Gastrocnemius medialis (tissue), 4 donors: ENCODE results near the gene ADAM12. TPM values are rescaled to one million over a fixed set of nuclear protein-coding genes. Genes with fewer than 3 reads are reported as not detected.

Source experiments
- ATAC-seq, 2 donors: fragments of 150-250 bp; one replicate each; pipeline ENCODE4 v1.9.1; 2016
- DNase-seq, 2 donors: peaks; one replicate each; pipeline ENCODE4 v3.0.0-alpha.2; 2019
- H3K27ac ChIP-seq, 4 donors: fragments of 200-600 bp; sonication (generic); 1 replicate in 1 of 4; 2 replicates in 3 of 4; pipeline ENCODE4 v1.5.1; 2016 to 2018; ENCODE audit warnings: mild to moderate bottlenecking in 2 of 4, moderate library complexity in 1 of 4
- H3K27me3 ChIP-seq, 3 donors: fragments of 200-600 bp; sonication (generic) in 2 of 3; 1 replicate in 1 of 3; 2 replicates in 2 of 3; pipeline versions ENCODE4 v1.5.1 to v1.6.0; 2016 to 2019; ENCODE audit warnings: mild to moderate bottlenecking in 1 of 3, moderate library complexity in 1 of 3
- H3K36me3 ChIP-seq, 2 donors: fragments of 200-600 bp; sonication (generic) in 1 of 2; one replicate each; pipeline ENCODE4 v1.5.1; 2017 to 2018
- H3K4me1 ChIP-seq, 2 donors: fragments of 200-600 bp; sonication (generic) in 1 of 2; one replicate each; pipeline ENCODE4 v1.5.1; 2016 to 2017; ENCODE audit warnings: mild to moderate bottlenecking in 2 of 2
- H3K4me3 ChIP-seq, 4 donors: fragments of 200-600 bp; sonication (generic) in 3 of 4; 1 replicate in 1 of 4; 2 replicates in 3 of 4; pipeline ENCODE4 v1.5.1; 2016 to 2019; ENCODE audit warnings: mild to moderate bottlenecking in 2 of 4
- H3K9me3 ChIP-seq, 3 donors: fragments of 200-600 bp; sonication (generic) in 2 of 3; 1 replicate in 1 of 3; 2 replicates in 2 of 3; pipeline ENCODE4 v1.5.1; 2016 to 2019
- POLR2A ChIP-seq, 2 donors: fragments of 450-650 bp; IDR thresholded peaks; one replicate each; pipeline ENCODE4 v1.6.1; 2017; ENCODE audit warnings: antibody characterized with exemption in 2 of 2, mild to moderate bottlenecking in 2 of 2, moderate library complexity in 2 of 2
- in situ Hi-C, 4 donors: fragments of 200-750 bp; cut with MboI; loops; one replicate each; pipeline versions ENCODE4 v1.15.0 to v1.8.0; 2017; ENCODE audit warnings: low sequenced_read_pairs in 4 of 4
- intact Hi-C: fragments of 100-400 bp; cut with DNase I; formaldehyde crosslinking; loops from one replicate; pipeline ENCODE4 v1.15.1; 2023; ENCODE audit warnings: low total_unique reads
- total RNA-seq, 4 donors: library from RNA; depleted of rRNA; stranded (reverse); fragments of >200 nt; gene quantifications; one replicate each; pipeline versions ENCODE4 v1.1.0 to v1.2.3, GENCODE V29; 2016
- TF ChIP-seq, protein P1 (sequence below), 5 experiments: fragments of 450-650 bp in 3 of 5; fragments of 200-600 bp in 2 of 5; sonication (generic) in 2 of 5; IDR thresholded peaks in 4 of 5; conservative IDR thresholded peaks in 1 of 5; 1 replicate in 4 of 5; 2 replicates in 1 of 5; pipeline ENCODE4 v1.5.1; 2016 to 2019; ENCODE audit warnings: antibody characterized with exemption in 5 of 5, mild to moderate bottlenecking in 3 of 5, moderate library complexity in 3 of 5

Gene ADAM12
- total RNA-seq, 4 donors from 2014 or later, result 0.10 TPM; not detected in 3

DNA sequence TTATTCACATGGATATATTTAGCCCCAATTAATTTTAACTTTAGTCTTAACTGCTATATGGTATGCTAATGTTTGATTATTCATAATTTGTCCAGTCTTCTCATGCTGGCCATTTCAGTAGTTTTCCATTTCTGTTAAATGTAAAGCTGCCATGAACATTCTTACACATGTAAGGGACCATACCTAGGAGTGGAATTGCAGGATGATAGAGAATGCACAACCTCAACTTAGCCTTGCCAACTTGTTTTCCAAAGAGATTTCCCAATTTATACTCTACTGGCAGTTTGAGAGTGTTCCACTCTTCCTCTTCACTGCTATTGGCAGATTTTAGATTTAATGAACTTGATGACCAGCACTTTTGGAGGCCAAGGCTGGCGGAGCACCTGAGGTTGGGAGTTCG is 423.7 kb downstream of the ADAM12 start:
- intact Hi-C loops (no loop called here), in situ Hi-C loops (no loop called here)
- TF ChIP-seq, protein P1, sequence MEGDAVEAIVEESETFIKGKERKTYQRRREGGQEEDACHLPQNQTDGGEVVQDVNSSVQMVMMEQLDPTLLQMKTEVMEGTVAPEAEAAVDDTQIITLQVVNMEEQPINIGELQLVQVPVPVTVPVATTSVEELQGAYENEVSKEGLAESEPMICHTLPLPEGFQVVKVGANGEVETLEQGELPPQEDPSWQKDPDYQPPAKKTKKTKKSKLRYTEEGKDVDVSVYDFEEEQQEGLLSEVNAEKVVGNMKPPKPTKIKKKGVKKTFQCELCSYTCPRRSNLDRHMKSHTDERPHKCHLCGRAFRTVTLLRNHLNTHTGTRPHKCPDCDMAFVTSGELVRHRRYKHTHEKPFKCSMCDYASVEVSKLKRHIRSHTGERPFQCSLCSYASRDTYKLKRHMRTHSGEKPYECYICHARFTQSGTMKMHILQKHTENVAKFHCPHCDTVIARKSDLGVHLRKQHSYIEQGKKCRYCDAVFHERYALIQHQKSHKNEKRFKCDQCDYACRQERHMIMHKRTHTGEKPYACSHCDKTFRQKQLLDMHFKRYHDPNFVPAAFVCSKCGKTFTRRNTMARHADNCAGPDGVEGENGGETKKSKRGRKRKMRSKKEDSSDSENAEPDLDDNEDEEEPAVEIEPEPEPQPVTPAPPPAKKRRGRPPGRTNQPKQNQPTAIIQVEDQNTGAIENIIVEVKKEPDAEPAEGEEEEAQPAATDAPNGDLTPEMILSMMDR (IDR thresholded peaks at IDR 0.05 in 4 of 5, conservative IDR thresholded peaks at IDR 0.05 in 1 of 5), result no peak
- TF ChIP-seq POLR2A (IDR thresholded peaks at IDR 0.05), result no peak
- H3K4me1 ChIP-seq, result no peaks in the 10 kb centered on the region
- no peak for ATAC-seq
- no peaks in the 10 kb centered on the region for H3K27me3 ChIP-seq
- H3K36me3 ChIP-seq, result no peaks in the 10 kb centered on the region
- no peak overlapping the region for H3K27ac ChIP-seq
- no peak overlapping the region for H3K4me3 ChIP-seq
- DNase-seq, result no peak
- H3K9me3 ChIP-seq, result no peaks in the 10 kb centered on the region
